Fibroblast of skin of back (primary cell): ENCODE measurements around the gene ARRB1.

ENCODE experiments used
- DNase-seq: peaks from one replicate; pipeline ENCODE4 v3.0.0-alpha.2; 2013

The ARRB1 gene

DNA sequence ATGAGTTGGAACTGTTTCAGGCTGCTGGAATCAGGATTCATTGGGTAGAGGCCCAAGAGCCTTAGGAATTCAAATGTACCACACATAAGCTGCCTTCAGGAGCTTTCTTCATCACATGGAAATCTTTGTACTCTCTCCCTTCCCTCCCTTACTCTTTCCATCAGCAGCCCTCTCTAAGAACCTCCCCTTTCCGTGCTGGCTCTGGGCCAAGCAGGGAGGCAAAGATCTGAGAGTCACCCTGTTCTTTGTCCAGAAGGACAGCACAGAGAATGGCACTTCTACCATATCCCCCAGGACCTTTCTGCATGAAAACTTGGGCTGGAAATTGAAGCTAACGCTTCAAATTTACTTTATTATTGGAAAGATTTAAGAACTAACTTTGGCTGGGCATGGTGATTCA is 131.6 kb downstream of the ARRB1 start:
- DNase-seq = no peak

DNA sequence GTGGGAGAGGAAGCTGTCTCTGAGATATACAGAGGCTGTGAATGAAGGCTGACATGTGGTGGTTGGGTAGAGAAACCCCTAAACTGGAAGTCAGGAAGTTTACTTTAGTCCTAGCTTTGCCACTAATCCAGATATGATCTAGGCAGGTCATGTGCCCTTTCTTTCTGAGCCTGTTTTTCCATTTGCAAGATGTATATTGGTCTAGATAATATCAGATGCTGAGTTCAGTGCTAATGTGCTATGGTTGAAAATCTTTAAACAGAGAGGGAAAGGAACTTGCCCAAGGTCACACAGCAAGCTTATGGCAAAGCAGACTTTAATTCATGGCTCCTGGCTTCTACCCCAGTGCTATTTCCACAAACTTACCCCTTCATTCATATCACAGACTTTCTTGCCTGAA is 136.6 kb downstream of the ARRB1 start:
- DNase-seq = no peak

DNA sequence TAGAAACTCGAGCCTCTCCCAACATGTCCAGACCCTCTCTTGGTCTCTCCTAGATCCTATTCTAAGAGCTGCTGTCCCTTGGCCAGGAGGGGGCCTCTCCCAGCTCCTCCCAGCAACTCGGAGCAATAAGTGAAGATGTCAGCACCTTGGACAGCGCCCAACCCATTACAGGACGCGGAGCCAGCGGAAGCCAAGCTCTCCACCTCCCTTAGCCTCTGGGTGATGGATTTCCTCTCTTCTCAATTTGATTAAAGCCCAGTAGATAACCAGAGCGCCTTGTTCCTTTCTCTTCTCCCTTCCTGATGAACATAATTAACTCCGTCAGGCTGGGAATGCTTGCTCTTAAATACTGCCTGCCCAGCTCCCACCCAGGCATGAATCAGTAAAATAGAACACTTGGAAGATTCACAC is 137.0 kb downstream of the ARRB1 start:
- DNase-seq = peak; percentile 79
